Measurements from ENCODE around the gene SELENOP. TPM values are rescaled to one million over a fixed set of nuclear protein-coding genes. Genes with fewer than 3 reads are reported as not detected.
"Not testable (repeated sequence)": the region's sequence is repeated elsewhere in the genome, so short reads cannot be mapped to it uniquely, and the experiment has no call there.

SELENOP gene
- total RNA-seq, 1 experiment from 2014 or later: 153 TPM

- peaks cover 10% of the 10 kb centered on the region for H3K9me3 Mint-ChIP-seq (ENCODE audit: unreplicated experiment)
- H3K27me3 ChIP-seq (replicated peaks; ENCODE audit: control insufficient read depth, insufficient read depth, low read length): no peaks in the 10 kb centered on the region
- H3K36me3 Mint-ChIP-seq (ENCODE audit: insufficient read depth, unreplicated experiment): no peaks in the 10 kb centered on the region
- H3K27me3 Mint-ChIP-seq (ENCODE audit: insufficient read depth, unreplicated experiment): no peaks in the 10 kb centered on the region
- no peak overlapping the region for H3K4me3 Mint-ChIP-seq (ENCODE audit: unreplicated experiment)
- H3K9me3 ChIP-seq: no peaks in the 10 kb centered on the region
- no peak overlapping the region for H3K4me3 ChIP-seq (ENCODE audit: low read depth, low read length)
- CTCF ChIA-PET: no interaction called here
- no peaks in the 10 kb centered on the region for H3K4me1 ChIP-seq
- intact Hi-C loops (cut with micrococcal nuclease; ENCODE audit: unreplicated experiment): no loop called here
- BruUV-seq (replicated peaks): no TSS peak
- no peak overlapping the region for H3K27ac Mint-ChIP-seq (ENCODE audit: unreplicated experiment)
- peaks cover 7% of the 10 kb centered on the region for H3K4me1 Mint-ChIP-seq (ENCODE audit: low read depth, unreplicated experiment)
- no peaks in the 10 kb centered on the region for H3K36me3 ChIP-seq (ENCODE audit: control insufficient read depth, insufficient read depth, low read length)
- POLR2A ChIA-PET: no interaction called here
- no peak for DNase-seq
- TF ChIP-seq CTCF (IDR thresholded peaks at IDR 0.05; ENCODE audit: insufficient read depth in 1 of 2, low read depth in 1 of 2, low read length in 1 of 2, severe bottlenecking in 1 of 2, unreplicated experiment in 1 of 2): no peak
Measured at GRCh38 chr5:42822548-42822947, 10.9 kb upstream of the SELENOP start.

DNA sequence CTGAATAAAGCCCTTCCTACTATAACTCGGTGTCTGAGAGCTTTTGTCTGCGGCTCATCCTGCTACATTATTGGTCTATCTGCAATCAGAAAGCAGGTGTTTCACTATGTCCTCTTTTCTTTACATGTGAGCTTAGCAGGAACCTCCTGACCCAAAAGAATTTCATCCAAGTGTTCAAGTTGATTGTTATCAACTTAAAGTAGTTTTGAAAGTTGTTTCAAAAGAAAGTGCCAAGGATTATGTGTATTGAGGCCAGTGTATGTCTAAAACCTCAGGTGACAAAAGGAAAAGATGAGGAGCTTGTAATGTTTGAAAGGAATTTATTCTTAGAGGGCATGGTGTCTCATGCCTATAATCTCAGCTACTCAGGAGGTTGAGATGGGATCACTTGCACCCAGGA, 8.1 kb upstream of the SELENOP start:
- DNase-seq: no peak
- no peaks in the 10 kb centered on the region for H3K36me3 Mint-ChIP-seq (ENCODE audit: insufficient read depth, unreplicated experiment)
- peaks cover 10% of the 10 kb centered on the region for H3K9me3 Mint-ChIP-seq (ENCODE audit: unreplicated experiment)
- no peaks in the 10 kb centered on the region for H3K27me3 Mint-ChIP-seq (ENCODE audit: insufficient read depth, unreplicated experiment)
- H3K4me1 ChIP-seq: no peaks in the 10 kb centered on the region
- H3K4me3 ChIP-seq (ENCODE audit: low read depth, low read length): no peak overlapping the region
- H3K4me1 Mint-ChIP-seq (ENCODE audit: low read depth, unreplicated experiment): peaks cover 7% of the 10 kb centered on the region
- H3K27ac Mint-ChIP-seq (ENCODE audit: unreplicated experiment): no peak overlapping the region
- no peak for TF ChIP-seq CTCF (IDR thresholded peaks at IDR 0.05; ENCODE audit: insufficient read depth in 1 of 2, low read depth in 1 of 2, low read length in 1 of 2, severe bottlenecking in 1 of 2, unreplicated experiment in 1 of 2)
- H3K9me3 ChIP-seq: no peaks in the 10 kb centered on the region
- CTCF ChIA-PET: no interaction called here
- no peaks in the 10 kb centered on the region for H3K36me3 ChIP-seq (ENCODE audit: control insufficient read depth, insufficient read depth, low read length)
- BruUV-seq (replicated peaks): no TSS peak
- H3K4me3 Mint-ChIP-seq (ENCODE audit: unreplicated experiment): no peak overlapping the region
- no peaks in the 10 kb centered on the region for H3K27me3 ChIP-seq (replicated peaks; ENCODE audit: control insufficient read depth, insufficient read depth, low read length)
- intact Hi-C loops (cut with micrococcal nuclease; ENCODE audit: unreplicated experiment): loop anchor here (10.0 kb wide), 1 partner anchor 195 kb away; no protein-coding TSS in a partner anchor
- POLR2A ChIA-PET: no interaction called here

- H3K9me3 ChIP-seq; H3K4me3 Mint-ChIP-seq (ENCODE audit: unreplicated experiment); BruUV-seq (replicated peaks); POLR2A ChIA-PET; H3K27me3 Mint-ChIP-seq (ENCODE audit: insufficient read depth, unreplicated experiment); H3K4me3 ChIP-seq (ENCODE audit: low read depth, low read length); DNase-seq; H3K36me3 ChIP-seq (ENCODE audit: control insufficient read depth, insufficient read depth, low read length); H3K27me3 ChIP-seq (replicated peaks; ENCODE audit: control insufficient read depth, insufficient read depth, low read length); H3K9me3 Mint-ChIP-seq (ENCODE audit: unreplicated experiment); H3K27ac Mint-ChIP-seq (ENCODE audit: unreplicated experiment); H3K36me3 Mint-ChIP-seq (ENCODE audit: insufficient read depth, unreplicated experiment); CTCF ChIA-PET: not testable (repeated sequence)
- H3K4me1 ChIP-seq: peaks cover 12% of the 10 kb centered on the region
- H3K4me1 Mint-ChIP-seq (ENCODE audit: low read depth, unreplicated experiment): peaks cover 12% of the 10 kb centered on the region
- intact Hi-C loops (cut with micrococcal nuclease; ENCODE audit: unreplicated experiment): loop anchor here (10.0 kb wide), 1 partner anchor 198 kb away; no protein-coding TSS in a partner anchor
Measured at GRCh38 chr5:42816546-42816945, 4.9 kb upstream of the SELENOP start.

GRCh38 chr5:42813533-42813932, 1.8 kb upstream of the SELENOP start:
- DNase-seq: no peak
- no peak for TF ChIP-seq CTCF (IDR thresholded peaks at IDR 0.05; ENCODE audit: insufficient read depth in 1 of 2, low read depth in 1 of 2, low read length in 1 of 2, severe bottlenecking in 1 of 2, unreplicated experiment in 1 of 2)
- no peaks in the 10 kb centered on the region; the same call in 1 of the 2 replicates for H3K9me3 ChIP-seq
- ChIA-PET CTCF (no interaction called here), POLR2A (no interaction called here)
- H3K27me3 ChIP-seq (replicated peaks; ENCODE audit: control insufficient read depth, insufficient read depth, low read length): no peaks in the 10 kb centered on the region
- H3K4me1 ChIP-seq: peaks cover 25% of the 10 kb centered on the region
- peaks cover 30% of the 10 kb centered on the region for H3K4me1 Mint-ChIP-seq (ENCODE audit: low read depth, unreplicated experiment)
- intact Hi-C loops (cut with micrococcal nuclease; ENCODE audit: unreplicated experiment): loop anchor here (5.0 to 10.0 kb wide), 2 partner anchors 46 to 201 kb away; no protein-coding TSS in a partner anchor
- no peak overlapping the region for H3K4me3 Mint-ChIP-seq (ENCODE audit: unreplicated experiment)
- BruUV-seq (replicated peaks): no TSS peak
- H3K27me3 Mint-ChIP-seq (ENCODE audit: insufficient read depth, unreplicated experiment): no peaks in the 10 kb centered on the region
- H3K9me3 Mint-ChIP-seq (ENCODE audit: unreplicated experiment): no peaks in the 10 kb centered on the region
- no peaks in the 10 kb centered on the region for H3K36me3 ChIP-seq (ENCODE audit: control insufficient read depth, insufficient read depth, low read length)
- H3K36me3 Mint-ChIP-seq (ENCODE audit: insufficient read depth, unreplicated experiment): peaks cover 11% of the 10 kb centered on the region
- H3K27ac Mint-ChIP-seq (ENCODE audit: unreplicated experiment): peak overlapping the region; percentile 32
- no peak overlapping the region for H3K4me3 ChIP-seq (ENCODE audit: low read depth, low read length)
